ENCODE data around the gene HSD11B2. TPM values are rescaled to one million over a fixed set of nuclear protein-coding genes. Genes with fewer than 3 reads are reported as not detected.

HSD11B2 gene
- total and polyA plus RNA-seq, 4 donors, result 2.6 to 39.8 (median 6.7) TPM

DNA sequence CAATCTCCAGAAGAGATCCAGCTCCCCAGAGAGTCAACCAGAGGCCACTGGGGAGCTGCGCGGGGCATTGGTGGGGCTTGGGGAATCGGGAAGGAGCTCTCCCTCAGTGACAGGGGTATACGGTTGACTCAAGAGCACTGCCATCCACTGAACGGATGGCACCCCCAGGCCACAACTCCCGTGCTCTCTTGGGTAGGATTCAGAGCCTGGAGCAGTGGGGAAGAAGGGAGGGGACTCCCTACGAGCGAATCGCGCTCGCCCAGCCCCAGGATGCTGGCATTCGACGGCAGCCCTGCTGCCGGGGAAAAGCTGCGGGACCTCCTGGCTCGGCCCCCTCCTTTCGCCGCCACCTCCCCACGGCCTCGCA is 37.1 kb upstream of the HSD11B2 start:
- TF ChIP-seq, protein P1, sequence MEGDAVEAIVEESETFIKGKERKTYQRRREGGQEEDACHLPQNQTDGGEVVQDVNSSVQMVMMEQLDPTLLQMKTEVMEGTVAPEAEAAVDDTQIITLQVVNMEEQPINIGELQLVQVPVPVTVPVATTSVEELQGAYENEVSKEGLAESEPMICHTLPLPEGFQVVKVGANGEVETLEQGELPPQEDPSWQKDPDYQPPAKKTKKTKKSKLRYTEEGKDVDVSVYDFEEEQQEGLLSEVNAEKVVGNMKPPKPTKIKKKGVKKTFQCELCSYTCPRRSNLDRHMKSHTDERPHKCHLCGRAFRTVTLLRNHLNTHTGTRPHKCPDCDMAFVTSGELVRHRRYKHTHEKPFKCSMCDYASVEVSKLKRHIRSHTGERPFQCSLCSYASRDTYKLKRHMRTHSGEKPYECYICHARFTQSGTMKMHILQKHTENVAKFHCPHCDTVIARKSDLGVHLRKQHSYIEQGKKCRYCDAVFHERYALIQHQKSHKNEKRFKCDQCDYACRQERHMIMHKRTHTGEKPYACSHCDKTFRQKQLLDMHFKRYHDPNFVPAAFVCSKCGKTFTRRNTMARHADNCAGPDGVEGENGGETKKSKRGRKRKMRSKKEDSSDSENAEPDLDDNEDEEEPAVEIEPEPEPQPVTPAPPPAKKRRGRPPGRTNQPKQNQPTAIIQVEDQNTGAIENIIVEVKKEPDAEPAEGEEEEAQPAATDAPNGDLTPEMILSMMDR (IDR thresholded peaks at IDR 0.05; ENCODE audit: control extremely low read depth, extremely low read depth), result no peak
- no peak overlapping the region for H3K9ac ChIP-seq (ENCODE audit: insufficient read depth in 1 of 2, low read length in 2 of 2)

DNA sequence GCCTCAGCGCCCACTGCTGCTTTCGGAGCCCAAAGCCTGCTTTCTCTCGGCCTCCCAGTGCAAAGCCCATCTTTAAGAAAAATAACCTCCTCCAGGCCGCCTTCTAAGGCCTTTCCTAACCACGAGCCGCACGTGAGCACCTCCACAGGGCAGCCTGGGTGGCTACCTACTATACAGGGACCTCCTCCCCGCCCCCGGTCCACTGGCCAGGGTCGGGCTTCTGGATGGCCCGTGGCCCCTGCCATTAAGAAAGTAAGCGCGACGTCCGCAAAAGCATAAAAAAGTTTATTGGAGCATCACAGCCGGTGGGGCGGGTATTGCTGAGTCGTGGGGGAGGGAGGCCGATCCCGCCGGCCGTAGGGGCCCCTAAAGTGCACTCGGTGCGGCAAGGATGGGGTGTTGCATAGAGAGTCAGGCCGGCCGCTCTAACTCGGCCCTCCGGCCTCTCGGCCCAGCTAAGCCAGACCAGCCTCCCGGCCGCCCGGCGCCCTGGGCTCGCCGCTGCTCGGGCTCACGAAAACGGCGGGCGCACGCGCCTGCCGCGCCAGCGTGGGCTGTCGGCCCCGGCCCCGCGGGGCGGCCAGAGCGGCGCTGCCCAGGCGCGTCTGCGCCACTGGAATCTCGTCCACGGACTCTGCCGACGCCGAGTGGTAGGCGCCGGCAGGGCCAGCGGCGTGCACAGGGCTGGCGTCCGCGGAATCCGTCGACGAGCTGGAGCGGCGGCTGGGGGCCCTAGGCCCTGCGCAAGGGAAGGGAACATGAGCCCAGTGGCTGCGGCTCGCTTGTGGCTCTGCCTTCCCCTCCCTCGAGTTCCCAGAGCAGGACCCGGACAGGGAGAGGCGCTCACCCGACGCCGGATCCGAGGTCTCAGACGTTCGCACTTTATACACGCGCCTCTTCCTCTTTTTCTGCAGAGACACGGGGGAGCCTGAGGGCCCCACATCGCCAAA is 36.5 kb upstream of the HSD11B2 start:
- no peak for ATAC-seq (ENCODE audit: insufficient read depth, low FRiP score)
- Histone ChIP-seq H3K27ac (ENCODE audit: low read depth in 1 of 2, low read length in 1 of 2) (peak overlapping the region; percentile 10 to 17), H3K36me3 (ENCODE audit: control insufficient read depth in 4 of 4, insufficient read depth in 4 of 4, low read length in 4 of 4) (no peaks in the 10 kb centered on the region), H3K9me3 (ENCODE audit: control insufficient read depth in 4 of 4, insufficient read depth in 3 of 4, low read length in 3 of 4) (no peaks in the 10 kb centered on the region), H3K9ac (ENCODE audit: insufficient read depth in 1 of 2, low read length in 2 of 2) (peak overlapping the region in 1 of 2 donors; percentile 5), H3K4me1 (ENCODE audit: control insufficient read depth in 5 of 5, insufficient read depth in 5 of 5, low read length in 5 of 5) (peaks cover 0 to 49% (median 28%) of the 10 kb centered on the region in 5 donors), H3K27me3 (ENCODE audit: control insufficient read depth in 3 of 3, insufficient read depth in 3 of 3, low read length in 2 of 3) (peaks cover 0 to 9% (median 4%) of the 10 kb centered on the region in 3 donors), H3K4me3 (no peak overlapping the region)
- TF ChIP-seq, protein P1 (IDR thresholded peaks at IDR 0.05; ENCODE audit: control extremely low read depth, extremely low read depth), result no peak
- peak in 2 of 3 donors; percentile 40 to 49 for DNase-seq
- 22 to 49% methylated on average over 80 to 88 of the region's 88 CpGs for WGBS, 2 donors

More for the DNA sequence above, 37.1 kb upstream of the HSD11B2 start:
- 8 to 19% methylated on average over 20 of the region's 20 CpGs for WGBS, 2 donors
- Histone ChIP-seq H3K4me1 (ENCODE audit: control insufficient read depth in 5 of 5, insufficient read depth in 5 of 5, low read length in 5 of 5) (peaks cover 0 to 46% (median 23%) of the 10 kb centered on the region in 5 donors), H3K36me3 (ENCODE audit: control insufficient read depth in 4 of 4, insufficient read depth in 4 of 4, low read length in 4 of 4) (no peaks in the 10 kb centered on the region), H3K4me3 (no peak overlapping the region), H3K27ac (ENCODE audit: low read depth in 1 of 2, low read length in 1 of 2) (peak overlapping the region; percentile 10 to 11), H3K9me3 (ENCODE audit: control insufficient read depth in 4 of 4, insufficient read depth in 3 of 4, low read length in 3 of 4) (no peaks in the 10 kb centered on the region), H3K27me3 (ENCODE audit: control insufficient read depth in 3 of 3, insufficient read depth in 3 of 3, low read length in 2 of 3) (peaks cover 0 to 9% (median 4%) of the 10 kb centered on the region in 3 donors)
- no peak for ATAC-seq (ENCODE audit: insufficient read depth, low FRiP score)
- no peak for DNase-seq

- ATAC-seq (ENCODE audit: insufficient read depth, low FRiP score), result no peak
- WGBS, 2 donors, result 33 to 67% methylated on average over 10 of the region's 10 CpGs
Observed at GRCh38 chr16:67395105-67395457, 35.8 kb upstream of the HSD11B2 start.

More at GRCh38 chr16:67395105-67395457, 35.8 kb upstream of the HSD11B2 start:
- peak in 1 of 3 donors; percentile 20 for DNase-seq
- H3K27me3 ChIP-seq (ENCODE audit: control insufficient read depth in 3 of 3, insufficient read depth in 3 of 3, low read length in 2 of 3), result peaks cover 0 to 9% (median 4%) of the 10 kb centered on the region in 3 donors
- H3K4me1 ChIP-seq (ENCODE audit: control insufficient read depth in 5 of 5, insufficient read depth in 5 of 5, low read length in 5 of 5), result peaks cover 0 to 56% (median 30%) of the 10 kb centered on the region in 5 donors
- TF ChIP-seq, protein P1 (IDR thresholded peaks at IDR 0.05; ENCODE audit: control extremely low read depth, extremely low read depth), result no peak
- H3K9me3 ChIP-seq (ENCODE audit: control insufficient read depth in 4 of 4, insufficient read depth in 3 of 4, low read length in 3 of 4), result no peaks in the 10 kb centered on the region
- no peak overlapping the region for H3K4me3 ChIP-seq
- no peaks in the 10 kb centered on the region for H3K36me3 ChIP-seq (ENCODE audit: control insufficient read depth in 4 of 4, insufficient read depth in 4 of 4, low read length in 4 of 4)
- peak overlapping the region in 1 of 2 donors; percentile 17 for H3K27ac ChIP-seq (ENCODE audit: low read depth in 1 of 2, low read length in 1 of 2)
- H3K9ac ChIP-seq (ENCODE audit: insufficient read depth in 1 of 2, low read length in 2 of 2), result no peak overlapping the region
